SU-DHL-6 (cell line): Measurements from ENCODE around the gene TRMT1L.

ENCODE experiments used
- H2AFZ ChIP-seq: fragments of 200-600 bp; sonication (generic); 2 replicates; pipeline ENCODE4 v1.6.1; 2014; ENCODE audit warnings: low read depth, mild to moderate bottlenecking, moderate library complexity, mixed read lengths, antibody characterized with exemption, low read length; ENCODE audit not compliant: severe bottlenecking
- H3F3A ChIP-seq: fragments of 200-600 bp; shearing (Covaris generic); 2 replicates; pipeline ENCODE4 v1.6.0; 2016; ENCODE audit warnings: antibody characterized with exemption, mild to moderate bottlenecking; ENCODE audit not compliant: insufficient read depth
- H3K27ac ChIP-seq: fragments of 200-600 bp; sonication (generic); 2 replicates; pipeline ENCODE4 v1.5.1; 2016; ENCODE audit warnings: low read depth, mild to moderate bottlenecking, low read length, moderate library complexity, mixed read lengths
- H3K27me3 ChIP-seq: fragments of 200-600 bp; sonication (generic), shearing (Covaris generic); 2 replicates; pipeline ENCODE4 v1.6.0; 2014; ENCODE audit warnings: mild to moderate bottlenecking, low read length
- H3K36me3 ChIP-seq: fragments of 200-600 bp; sonication (generic); 2 replicates; pipeline ENCODE4 v1.6.1; 2014; ENCODE audit warnings: mild to moderate bottlenecking, low read length, mixed read lengths
- H3K4me2 ChIP-seq: fragments of 300-600, 200-600 bp; shearing (Covaris generic), sonication (generic); 2 replicates; pipeline ENCODE4 v1.6.0; 2014; ENCODE audit warnings: low read length, low read depth, mild to moderate bottlenecking; ENCODE audit not compliant: poor library complexity, severe bottlenecking
- H3K4me3 ChIP-seq: fragments of 200-600 bp; sonication (generic); 2 replicates; pipeline ENCODE4 v1.5.1; 2014; ENCODE audit warnings: antibody characterized with exemption, low read length, mild to moderate bottlenecking, mixed read lengths; ENCODE audit not compliant: insufficient read depth, poor library complexity, severe bottlenecking
- H3K79me2 ChIP-seq: fragments of 200-600 bp; sonication (generic); 2 replicates; pipeline ENCODE4 v1.6.1; 2014; ENCODE audit warnings: mild to moderate bottlenecking, low read length, moderate library complexity; ENCODE audit not compliant: insufficient read depth
- H3K9ac ChIP-seq: fragments of 200-600 bp; sonication (generic); 2 replicates; pipeline ENCODE4 v1.7.0; 2014; ENCODE audit warnings: mild to moderate bottlenecking, low read length
- H3K9me2 ChIP-seq: fragments of 200-600 bp; sonication (generic); replicated peaks from 2 replicates; pipeline ENCODE4 v1.6.1; 2014; ENCODE audit warnings: low read length; ENCODE audit not compliant: insufficient read depth
- H3K9me3 ChIP-seq: fragments of 200-600 bp; sonication (generic); 2 replicates; pipeline ENCODE4 v1.6.1; 2014; ENCODE audit warnings: low read length, mixed read lengths; ENCODE audit not compliant: insufficient read depth
- H4K20me1 ChIP-seq: fragments of 200-600 bp; sonication (generic); 2 replicates; pipeline ENCODE4 v1.6.1; 2014; ENCODE audit warnings: low read depth, mild to moderate bottlenecking, antibody characterized with exemption, low read length, moderate library complexity, mixed read lengths
- CTCF ChIP-seq: fragments of 200-600 bp; sonication (generic); IDR thresholded peaks from one replicate; pipeline ENCODE4 v1.5.1; 2017; ENCODE audit warnings: antibody characterized with exemption, mild to moderate bottlenecking, low read length, moderate library complexity; ENCODE audit not compliant: insufficient read depth, poor library complexity, severe bottlenecking
- EZH2phosphoT487 ChIP-seq: fragments of 200-600 bp; sonication (generic), shearing (Covaris generic); conservative IDR thresholded peaks from 2 replicates; pipeline ENCODE4 v1.6.1; 2018; ENCODE audit warnings: mild to moderate bottlenecking, antibody characterized with exemption, low read length, moderate library complexity, mixed read lengths

The TRMT1L gene

GRCh38 chr1:185144233-185144632, 12.5 kb downstream of the TRMT1L start:
- H3K27me3 ChIP-seq = no peaks in the 10 kb centered on the region
- peaks cover 28% of the 10 kb centered on the region for H3K36me3 ChIP-seq
- H3K79me2 ChIP-seq = no peaks in the 10 kb centered on the region
- no peak overlapping the region for H3K4me2 ChIP-seq
- no peak for TF ChIP-seq EZH2phosphoT487
- no peak for TF ChIP-seq CTCF
- no peaks in the 10 kb centered on the region for H4K20me1 ChIP-seq
- H3K27ac ChIP-seq = no peak overlapping the region
- H3K9me3 ChIP-seq = no peaks in the 10 kb centered on the region
- H3K9ac ChIP-seq = no peak overlapping the region
- no peak overlapping the region for H3K4me3 ChIP-seq
- no peak overlapping the region for H2AFZ ChIP-seq
- no peaks in the 10 kb centered on the region for H3K9me2 ChIP-seq
- H3F3A ChIP-seq = no peaks in the 10 kb centered on the region; the same call in 1 of the 2 replicates

GRCh38 chr1:185139246-185139645, 17.5 kb downstream of the TRMT1L start:
- Histone ChIP-seq H3K9ac (no peak overlapping the region), H3K79me2 (no peaks in the 10 kb centered on the region), H3K4me2 (no peak overlapping the region), H3K9me3 (no peaks in the 10 kb centered on the region), H3F3A (no peaks in the 10 kb centered on the region), H3K27ac (no peak overlapping the region), H2AFZ (no peak overlapping the region), H3K9me2 (no peaks in the 10 kb centered on the region), H3K4me3 (no peak overlapping the region), H4K20me1 (no peaks in the 10 kb centered on the region), H3K27me3 (no peaks in the 10 kb centered on the region), H3K36me3 (peaks cover 14% of the 10 kb centered on the region; the same call in 1 of the 2 replicates)
- no peak for TF ChIP-seq EZH2phosphoT487
- no peak for TF ChIP-seq CTCF

- no peak for TF ChIP-seq EZH2phosphoT487
- TF ChIP-seq CTCF = no peak
Measured at GRCh38 chr1:185137896-185138545, 18.7 kb downstream of the TRMT1L start.

More at GRCh38 chr1:185137896-185138545, 18.7 kb downstream of the TRMT1L start:
- no peak overlapping the region for H3K27ac ChIP-seq
- no peaks in the 10 kb centered on the region for H3F3A ChIP-seq
- no peak overlapping the region for H3K4me2 ChIP-seq
- no peaks in the 10 kb centered on the region for H3K9me3 ChIP-seq
- H2AFZ ChIP-seq = no peak overlapping the region
- no peaks in the 10 kb centered on the region for H3K27me3 ChIP-seq
- no peak overlapping the region for H3K9ac ChIP-seq
- no peak overlapping the region for H3K4me3 ChIP-seq
- peaks cover 11% of the 10 kb centered on the region; the same call in 1 of the 2 replicates for H3K36me3 ChIP-seq
- H3K79me2 ChIP-seq = no peaks in the 10 kb centered on the region
- no peaks in the 10 kb centered on the region for H4K20me1 ChIP-seq
- no peaks in the 10 kb centered on the region for H3K9me2 ChIP-seq
